Endothelial cell of umbilical vein (primary cell): ENCODE data around the gene ANAPC13. TPM values are rescaled to one million over a fixed set of nuclear protein-coding genes. Genes with fewer than 3 reads are reported as not detected.

Experiments
- BruUV-seq: library from RNA; stranded (reverse); fragments of 400-500 nt; replicated peaks from 2 replicates; lab custom pipeline; 2021; lab: Mats Ljungman, UMichigan
- CTCF ChIA-PET: fragments of 300-600, 350-600 bp; sonication (Branson Sonifier 250); formaldehyde crosslinking; loops from one replicate; lab custom pipeline; 2021; ENCODE audit warnings: antibody characterized with exemption, inconsistent platforms; lab: Charles Lee
- POLR2A ChIA-PET: fragments of 300-600, 350-600 bp; sonication (Branson Sonifier 250); formaldehyde crosslinking; loops from one replicate; lab custom pipeline; 2021; ENCODE audit warnings: antibody characterized with exemption, inconsistent platforms; lab: Charles Lee
- DNase-seq: peaks from one replicate; pipeline ENCODE4 v3.0.0-alpha.2; 2011; ENCODE audit warnings: low read depth, low spot score
- FAIRE-seq: peaks from 2 replicates; lab custom pipeline; 2011; peaks lifted over from hg19 to GRCh38; lab: Jason Lieb, UNC
- H2AFZ ChIP-seq: 2 replicates; pipeline ENCODE4 v1.6.0; 2012; ENCODE audit warnings: low read depth, low read length, control low read depth, inconsistent platforms
- H3K27ac ChIP-seq: 2 replicates; pipeline ENCODE4 v1.5.1; 2011; ENCODE audit warnings: low read depth, mild to moderate bottlenecking, control low read depth, low read length, moderate library complexity; ENCODE audit not compliant: insufficient read depth
- H3K27me3 ChIP-seq, 2 experiments: 2 replicates each; pipeline versions ENCODE4 v1.6.0 to v1.6.1; 2011; ENCODE audit warnings: low read length in 2 of 2, mixed read lengths in 1 of 2; ENCODE audit not compliant: control insufficient read depth in 2 of 2, insufficient read depth in 2 of 2
- H3K36me3 ChIP-seq, 2 experiments: 2 replicates in 1 of 2; 3 replicates in 1 of 2; pipeline ENCODE4 v1.5.1; 2011; ENCODE audit warnings: low read length in 2 of 2, mild to moderate bottlenecking in 1 of 2, moderate library complexity in 1 of 2; ENCODE audit not compliant: control insufficient read depth in 2 of 2, insufficient read depth in 2 of 2; ENCODE audit errors: extremely low read depth in 1 of 2
- H3K4me1 ChIP-seq: 3 replicates; pipeline ENCODE4 v1.5.1; 2011; ENCODE audit warnings: mild to moderate bottlenecking, low read length; ENCODE audit not compliant: control insufficient read depth, insufficient read depth; ENCODE audit errors: extremely low read depth
- H3K4me2 ChIP-seq: 2 replicates; pipeline ENCODE4 v1.6.1; 2011; ENCODE audit warnings: low read length, control low read depth, mixed read lengths; ENCODE audit not compliant: insufficient read depth
- H3K4me3 ChIP-seq, 3 experiments: fragments of 200-600 bp in 1 of 3; sonication (generic), shearing (Covaris generic) in 1 of 3; replicated peaks in 1 of 3; 2 replicates each; pipeline ENCODE4 v1.5.1; 2011 to 2016; ENCODE audit warnings: control low read depth in 3 of 3, low read length in 3 of 3, mild to moderate bottlenecking in 2 of 3, inconsistent platforms in 1 of 3, low read depth in 1 of 3, moderate library complexity in 1 of 3; ENCODE audit not compliant: insufficient read depth in 1 of 3
- H3K79me2 ChIP-seq: 2 replicates; pipeline ENCODE4 v1.6.0; 2012; ENCODE audit warnings: low read length, inconsistent platforms; ENCODE audit not compliant: control insufficient read depth, insufficient read depth
- H3K9ac ChIP-seq: replicated peaks from 2 replicates; pipeline ENCODE3; 2011; ENCODE audit warnings: low read length, control low read depth; ENCODE audit not compliant: insufficient read depth; ENCODE audit errors: extremely low read depth
- H3K9me1 ChIP-seq: replicated peaks from 3 replicates; pipeline ENCODE4 v1.6.0; 2011; ENCODE audit warnings: mild to moderate bottlenecking, low read length; ENCODE audit not compliant: control insufficient read depth, insufficient read depth; ENCODE audit errors: extremely low read depth
- H3K9me3 ChIP-seq: replicated peaks from 2 replicates; pipeline ENCODE4 v1.5.1; 2012; ENCODE audit warnings: low read length, inconsistent platforms; ENCODE audit not compliant: control insufficient read depth, insufficient read depth
- H4K20me1 ChIP-seq: replicated peaks from 2 replicates; pipeline ENCODE3; 2011; ENCODE audit warnings: mild to moderate bottlenecking, low read length; ENCODE audit not compliant: control insufficient read depth, insufficient read depth; ENCODE audit errors: extremely low read depth
- EZH2 ChIP-seq: IDR thresholded peaks from 2 replicates; pipeline ENCODE4 v1.6.1; 2012; ENCODE audit warnings: borderline replicate concordance, low read depth, mild to moderate bottlenecking, moderate library complexity, low read length, inconsistent platforms; ENCODE audit not compliant: severe bottlenecking
- FOS ChIP-seq: IDR thresholded peaks from 2 replicates; pipeline ENCODE4 v1.6.1; 2011; ENCODE audit warnings: mild to moderate bottlenecking, low read length, moderate library complexity, borderline replicate concordance; ENCODE audit not compliant: insufficient read depth
- GATA2 ChIP-seq: IDR thresholded peaks from 2 replicates; pipeline ENCODE4 v1.7.0; 2011; ENCODE audit warnings: low read depth, mild to moderate bottlenecking, moderate library complexity, mixed read lengths, low read length; ENCODE audit not compliant: insufficient read length, insufficient read depth
- JUN ChIP-seq: IDR thresholded peaks from 2 replicates; pipeline ENCODE4 v1.6.1; 2011; ENCODE audit warnings: borderline replicate concordance, low read depth; ENCODE audit not compliant: insufficient read length, insufficient read depth
- MYC ChIP-seq: IDR thresholded peaks from one replicate; pipeline ENCODE4 v1.6.1; 2011; ENCODE audit warnings: mild to moderate bottlenecking, low read depth, low read length
- POLR2A ChIP-seq: IDR thresholded peaks from 2 replicates; pipeline ENCODE4 v1.6.1; 2012; ENCODE audit warnings: low read depth, mild to moderate bottlenecking, control low read depth, low read length
- POLR2AphosphoS5 ChIP-seq: IDR thresholded peaks from 2 replicates; pipeline ENCODE4 v1.6.1; 2012; ENCODE audit warnings: low read depth, mild to moderate bottlenecking, control low read depth, low read length, moderate library complexity; ENCODE audit not compliant: insufficient read depth
- dilution Hi-C: fragments of 300-500 bp; cut with MboI; formaldehyde crosslinking; loops from one replicate; pipeline ENCODE4 v1.15.0; 2019; ENCODE audit warnings: low sequenced_read_pairs; ENCODE audit not compliant: extremely low pct_ligation_motif_present
- intact Hi-C: fragments of 100-400 bp; cut with micrococcal nuclease; formaldehyde crosslinking; loops from one replicate; pipeline ENCODE4 v1.10.0; 2022
- polyA plus RNA-seq, 4 experiments: library from polyadenylated mRNA; depleted of rRNA in 3 of 4; stranded (reverse) in 3 of 4; unstranded in 1 of 4; fragments of >200 nt; gene quantifications; 2 replicates each; pipeline versions ENCODE4 v1.2.1 to v1.2.3, GENCODE V29; 2011 to 2012; ENCODE audit warnings: missing spikeins in 1 of 4
- total RNA-seq: library from RNA; stranded (reverse); gene quantifications from 2 replicates; pipeline ENCODE4 v1.2.3, GENCODE V29; 2021
- TF ChIP-seq, protein P1 (sequence below), 2 donors: IDR thresholded peaks; 1 replicate in 1 of 2; 2 replicates in 1 of 2; pipeline ENCODE4 v1.5.1; 2011; ENCODE audit warnings: low read length in 2 of 2, mild to moderate bottlenecking in 2 of 2, moderate library complexity in 2 of 2, control low read depth in 1 of 2, inconsistent platforms in 1 of 2, low read depth in 1 of 2; ENCODE audit not compliant: insufficient read depth in 1 of 2; ENCODE audit errors: extremely low read depth in 1 of 2
- TF ChIP-seq, protein P2 (sequence below): IDR thresholded peaks from 2 replicates; pipeline ENCODE4 v1.6.1; 2011; ENCODE audit not compliant: insufficient read depth, insufficient read length

The ANAPC13 gene
- total and polyA plus RNA-seq, 2 donors (not counting 3 experiments of a cell fraction or from before 2014, with no cell fraction given), result 48.4 to 50.8 TPM

DNA sequence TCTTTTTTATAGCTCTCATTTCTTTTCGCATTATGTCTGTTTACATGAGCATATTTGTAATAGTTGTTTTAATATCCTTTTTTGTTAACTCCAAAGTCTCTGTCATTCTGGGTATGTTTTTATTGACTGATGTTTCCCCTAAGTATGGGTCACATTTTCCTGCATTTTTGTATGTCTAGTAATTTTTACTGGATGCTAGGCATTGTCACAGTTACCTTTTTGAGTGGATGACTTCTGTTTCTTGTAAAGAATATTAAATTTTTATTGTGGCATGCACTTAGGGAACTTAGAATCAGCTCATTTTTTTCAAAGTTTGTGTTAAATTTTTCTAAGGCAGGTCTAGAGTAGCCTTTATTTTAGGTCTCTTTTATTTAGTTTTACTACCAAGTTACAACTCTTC lies 40.7 kb downstream of the ANAPC13 start:
- H3K79me2 ChIP-seq, result no peaks in the 10 kb centered on the region
- FAIRE-seq (no peak), DNase-seq (no peak)
- no peak overlapping the region for H3K9ac ChIP-seq
- no peak overlapping the region for H3K4me3 ChIP-seq
- H3K9me1 ChIP-seq, result no peaks in the 10 kb centered on the region
- BruUV-seq, result no TSS peak
- no peaks in the 10 kb centered on the region for H4K20me1 ChIP-seq
- CTCF ChIA-PET, result interaction anchor here (0.9 to 2.2 kb wide), 6 partner anchors 10 to 515 kb away, joined by 3 to 15 read pairs (median 4); no protein-coding TSS in a partner anchor
- H3K9me3 ChIP-seq, result no peaks in the 10 kb centered on the region
- dilution Hi-C loops, result no loop called here
- no peak overlapping the region for H3K27ac ChIP-seq
- H3K4me1 ChIP-seq, result peaks cover 23% of the 10 kb centered on the region
- POLR2A ChIA-PET, result interaction anchor here (1.2 kb wide), 1 partner anchor 70 kb away, joined by 7 read pairs; the partner anchor contains the start of gene AMOTL2
- no peak for TF ChIP-seq POLR2AphosphoS5
- no peak for TF ChIP-seq EZH2
- TF ChIP-seq, protein P1, sequence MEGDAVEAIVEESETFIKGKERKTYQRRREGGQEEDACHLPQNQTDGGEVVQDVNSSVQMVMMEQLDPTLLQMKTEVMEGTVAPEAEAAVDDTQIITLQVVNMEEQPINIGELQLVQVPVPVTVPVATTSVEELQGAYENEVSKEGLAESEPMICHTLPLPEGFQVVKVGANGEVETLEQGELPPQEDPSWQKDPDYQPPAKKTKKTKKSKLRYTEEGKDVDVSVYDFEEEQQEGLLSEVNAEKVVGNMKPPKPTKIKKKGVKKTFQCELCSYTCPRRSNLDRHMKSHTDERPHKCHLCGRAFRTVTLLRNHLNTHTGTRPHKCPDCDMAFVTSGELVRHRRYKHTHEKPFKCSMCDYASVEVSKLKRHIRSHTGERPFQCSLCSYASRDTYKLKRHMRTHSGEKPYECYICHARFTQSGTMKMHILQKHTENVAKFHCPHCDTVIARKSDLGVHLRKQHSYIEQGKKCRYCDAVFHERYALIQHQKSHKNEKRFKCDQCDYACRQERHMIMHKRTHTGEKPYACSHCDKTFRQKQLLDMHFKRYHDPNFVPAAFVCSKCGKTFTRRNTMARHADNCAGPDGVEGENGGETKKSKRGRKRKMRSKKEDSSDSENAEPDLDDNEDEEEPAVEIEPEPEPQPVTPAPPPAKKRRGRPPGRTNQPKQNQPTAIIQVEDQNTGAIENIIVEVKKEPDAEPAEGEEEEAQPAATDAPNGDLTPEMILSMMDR (IDR thresholded peaks at IDR 0.05; ENCODE audit: extremely low read depth in 1 of 2, insufficient read depth in 1 of 2, low read depth in 1 of 2, low read length in 2 of 2), result no peak
- TF ChIP-seq POLR2A, result no peak
- no peak for TF ChIP-seq JUN
- TF ChIP-seq, protein P2, sequence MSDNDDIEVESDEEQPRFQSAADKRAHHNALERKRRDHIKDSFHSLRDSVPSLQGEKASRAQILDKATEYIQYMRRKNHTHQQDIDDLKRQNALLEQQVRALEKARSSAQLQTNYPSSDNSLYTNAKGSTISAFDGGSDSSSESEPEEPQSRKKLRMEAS, result no peak
- TF ChIP-seq MYC, result no peak
- TF ChIP-seq FOS, result no peak
- no peak for TF ChIP-seq GATA2
- H3K27me3 ChIP-seq, result peaks cover 0 to 5% of the 10 kb centered on the region in 2 experiments
- no peak overlapping the region for H3K4me2 ChIP-seq
- H2AFZ ChIP-seq, result no peak overlapping the region
- no peaks in the 10 kb centered on the region for H3K36me3 ChIP-seq
- intact Hi-C loops, result no loop called here
